Cardiac muscle cell (in vitro differentiated cells and primary cell): ENCODE results near the gene STYXL1. TPM values are rescaled to one million over a fixed set of nuclear protein-coding genes. Genes with fewer than 3 reads are reported as not detected.
"Not testable (repeated sequence)": the region's sequence is repeated elsewhere in the genome, so short reads cannot be mapped to it uniquely, and the experiment has no call there.

Source experiments
- DNase-seq, 2 donors: peaks; one replicate each; pipeline versions ENCODE4 v3.0.0 to v3.0.0-alpha.2; 2010 to 2017; ENCODE audit warnings: low read depth in 1 of 2, low spot score in 1 of 2
- H3K27ac ChIP-seq: fragments of 200-600 bp; sonication (generic); 2 replicates; pipeline ENCODE4 v1.5.1; 2016
- H3K27me3 ChIP-seq: fragments of 200-600 bp; sonication (generic); 2 replicates; pipeline ENCODE4 v1.6.0; 2016; ENCODE audit warnings: control low read depth
- H3K36me3 ChIP-seq: fragments of 200-600 bp; sonication (generic); 2 replicates; pipeline ENCODE4 v1.5.1; 2016; ENCODE audit warnings: control low read depth
- H3K4me1 ChIP-seq: fragments of 200-600 bp; sonication (generic); 2 replicates; pipeline ENCODE4 v1.8.1; 2017; ENCODE audit warnings: low read depth, mild to moderate bottlenecking, mixed run types
- H3K4me3 ChIP-seq: fragments of 200-600 bp; sonication (generic); 2 replicates; pipeline ENCODE4 v1.5.1; 2016; ENCODE audit warnings: mild to moderate bottlenecking
- H3K9me3 ChIP-seq: fragments of 200-600 bp; sonication (generic); 2 replicates; pipeline ENCODE4 v1.5.1; 2017; ENCODE audit warnings: low read depth, mild to moderate bottlenecking, control low read depth
- CTCF ChIP-seq: IDR thresholded peaks from 2 replicates; pipeline ENCODE4 v1.5.1; 2012; ENCODE audit warnings: low read depth, mild to moderate bottlenecking, low read length
- polyA plus RNA-seq: library from polyadenylated mRNA; unstranded; fragments of >200 nt; fragmentation: Nextera tagmentation; extraction: Ambion mirVana; gene quantifications from 2 replicates; pipeline ENCODE4 v1.2.1, GENCODE V29; 2016
- total RNA-seq: library from RNA; depleted of rRNA; stranded (reverse); fragments of >200 nt; gene quantifications from 2 replicates; pipeline ENCODE4 v1.2.3, GENCODE V29; 2016

STYXL1 gene
- total and polyA plus RNA-seq, 2 experiments from 2014 or later: 66.3 to 87.8 TPM

GRCh38 chr7:76011442-76011861 lies 36.3 kb downstream of the STYXL1 start:
- peak; percentile 79 to 81 for DNase-seq
- H3K27ac ChIP-seq: peak overlapping the region; percentile 91
- no peaks in the 10 kb centered on the region for H3K36me3 ChIP-seq
- no peaks in the 10 kb centered on the region for H3K9me3 ChIP-seq
- H3K27me3 ChIP-seq: no peaks in the 10 kb centered on the region
- H3K4me1 ChIP-seq: peaks cover 9% of the 10 kb centered on the region
- no peak overlapping the region for H3K4me3 ChIP-seq
- TF ChIP-seq CTCF: no peak

DNA sequence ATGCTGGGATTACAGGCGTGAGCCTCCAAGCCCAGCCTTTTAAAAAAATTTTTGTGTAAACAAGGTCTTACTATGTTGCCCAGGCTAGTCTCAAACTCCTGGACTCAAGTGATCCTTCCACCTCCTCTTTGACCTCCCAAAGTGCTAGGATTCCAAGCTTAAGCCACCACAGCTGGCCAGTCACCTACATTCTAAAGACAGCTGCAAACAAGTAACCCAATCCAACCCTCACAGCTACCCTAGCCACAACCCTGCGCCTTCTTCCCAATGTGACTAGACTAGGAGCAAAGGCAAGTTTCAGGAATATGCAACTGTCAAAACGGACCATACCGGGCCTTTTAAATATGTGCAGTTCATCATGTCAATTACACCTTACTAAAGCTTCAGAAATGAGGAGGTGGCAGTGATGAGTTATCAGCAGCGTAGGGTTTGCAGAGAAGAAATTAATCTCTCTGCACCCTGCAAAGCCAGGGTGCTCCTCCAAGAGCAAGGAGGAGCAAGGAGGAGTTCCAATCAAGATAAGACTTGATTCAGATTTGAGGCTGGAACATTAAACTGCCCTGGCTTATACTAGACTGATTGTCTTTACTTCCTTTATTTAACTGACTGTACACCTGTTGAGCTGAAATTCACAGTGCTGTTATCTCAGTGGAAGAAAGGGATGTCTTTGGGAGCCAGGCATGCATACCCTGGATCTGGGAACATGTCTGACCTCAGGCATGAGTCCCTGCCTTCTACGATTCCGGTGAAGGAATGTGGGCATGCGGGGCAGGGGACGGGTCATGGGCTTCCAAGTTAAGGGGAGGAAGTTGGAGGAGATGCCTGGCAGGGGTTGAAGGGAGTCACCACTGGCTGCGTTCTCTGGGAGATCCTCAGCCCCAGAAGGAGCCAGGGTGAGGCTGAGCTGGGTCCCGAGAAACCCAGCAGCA lies 37.9 kb downstream of the STYXL1 start:
- DNase-seq: no peak
- Histone ChIP-seq H3K9me3 (no peaks in the 10 kb centered on the region), H3K36me3 (no peaks in the 10 kb centered on the region), H3K4me3 (no peak overlapping the region), H3K27me3 (no peaks in the 10 kb centered on the region), H3K27ac (no peak overlapping the region), H3K4me1 (peaks cover 8% of the 10 kb centered on the region)
- no peak for TF ChIP-seq CTCF

- peaks cover 8% of the 10 kb centered on the region for H3K4me1 ChIP-seq
- H3K4me3 ChIP-seq: no peak overlapping the region
- no peaks in the 10 kb centered on the region for H3K9me3 ChIP-seq
- DNase-seq: no peak
- TF ChIP-seq CTCF: no peak
- no peak overlapping the region for H3K27ac ChIP-seq
- no peaks in the 10 kb centered on the region for H3K27me3 ChIP-seq
- H3K36me3 ChIP-seq: peaks cover 8% of the 10 kb centered on the region
Observed at GRCh38 chr7:76008156-76008687, 39.6 kb downstream of the STYXL1 start.

GRCh38 chr7:76005004-76005403 lies 42.8 kb downstream of the STYXL1 start:
- not testable (repeated sequence) for H3K27ac ChIP-seq, H3K27me3 ChIP-seq, H3K4me1 ChIP-seq, DNase-seq, H3K4me3 ChIP-seq, H3K9me3 ChIP-seq
- peaks cover 19% of the 10 kb centered on the region for H3K36me3 ChIP-seq

DNA sequence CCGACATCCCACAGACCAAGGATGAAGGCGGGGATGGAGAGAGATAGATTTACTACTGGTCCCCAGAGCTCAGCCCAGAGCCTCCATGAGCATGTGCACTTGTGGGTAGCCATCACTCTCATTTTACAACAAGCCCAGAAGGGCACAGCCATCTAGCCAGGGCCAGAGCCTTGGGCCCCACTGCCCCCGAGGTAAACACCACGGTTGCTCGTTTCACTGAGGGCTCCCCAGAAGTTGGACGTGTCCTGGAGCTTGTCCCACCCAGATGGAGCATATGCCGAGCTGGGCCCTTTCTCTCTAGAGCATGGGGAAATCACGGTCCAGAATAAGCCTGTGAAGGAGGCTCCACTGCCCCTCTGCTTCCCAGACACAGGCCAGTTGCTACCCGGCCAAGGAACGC lies 44.4 kb downstream of the STYXL1 start:
- H3K27me3 ChIP-seq: no peaks in the 10 kb centered on the region
- DNase-seq: no peak

More for the DNA sequence above, 44.4 kb downstream of the STYXL1 start:
- Histone ChIP-seq H3K4me1 (no peaks in the 10 kb centered on the region), H3K9me3 (no peaks in the 10 kb centered on the region), H3K27ac (no peak overlapping the region), H3K36me3 (peaks cover 19% of the 10 kb centered on the region), H3K4me3 (no peak overlapping the region)
- TF ChIP-seq CTCF: no peak
